ENCODE measurements around the gene COL4A2. TPM values are rescaled to one million over a fixed set of nuclear protein-coding genes. Genes with fewer than 3 reads are reported as not detected.

COL4A2 gene
- total RNA-seq, 1 experiment from 2014 or later, result 177 TPM

DNA sequence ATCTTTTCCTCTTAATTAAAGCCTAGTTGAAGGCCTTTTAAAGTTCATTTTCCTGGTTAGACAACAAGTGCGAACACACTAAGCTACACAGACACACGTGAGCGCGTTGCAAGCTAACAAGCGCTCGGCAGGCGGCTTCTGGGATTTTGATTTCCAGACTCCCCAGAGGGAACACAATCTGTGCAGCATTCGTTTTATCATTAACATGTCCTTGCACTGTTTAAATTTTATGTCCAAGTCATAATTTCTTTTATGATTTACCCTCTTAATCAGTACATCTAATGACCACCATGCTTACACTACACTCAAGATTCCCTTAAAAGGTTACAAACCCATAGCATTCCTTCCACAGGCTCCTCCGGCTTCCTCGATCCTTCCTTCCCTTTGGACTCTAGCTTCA lies 16.9 kb upstream of the COL4A2 start:
- DNase-seq (ENCODE audit: low spot score), result no peak

DNA sequence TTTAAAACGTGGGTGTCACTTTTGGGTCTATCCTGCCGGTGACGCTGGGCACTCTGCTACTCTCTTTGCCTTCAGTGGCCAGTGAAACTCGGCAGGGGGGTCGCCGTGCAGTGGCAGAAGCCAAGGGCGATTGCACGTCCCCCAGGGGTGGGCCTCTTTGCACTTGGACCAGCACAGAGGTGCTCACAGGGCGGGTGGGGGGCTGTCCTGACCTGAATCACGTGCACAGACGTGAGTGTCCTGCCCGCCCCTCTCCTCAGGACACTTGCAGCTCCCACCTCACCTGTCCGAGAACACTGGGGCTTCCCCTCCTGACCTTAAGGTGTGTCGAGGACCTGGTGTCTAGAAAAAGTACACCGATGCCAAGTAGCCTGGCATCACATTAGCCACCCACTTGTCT lies 16.3 kb upstream of the COL4A2 start:
- DNase-seq (ENCODE audit: low spot score), result no peak

DNA sequence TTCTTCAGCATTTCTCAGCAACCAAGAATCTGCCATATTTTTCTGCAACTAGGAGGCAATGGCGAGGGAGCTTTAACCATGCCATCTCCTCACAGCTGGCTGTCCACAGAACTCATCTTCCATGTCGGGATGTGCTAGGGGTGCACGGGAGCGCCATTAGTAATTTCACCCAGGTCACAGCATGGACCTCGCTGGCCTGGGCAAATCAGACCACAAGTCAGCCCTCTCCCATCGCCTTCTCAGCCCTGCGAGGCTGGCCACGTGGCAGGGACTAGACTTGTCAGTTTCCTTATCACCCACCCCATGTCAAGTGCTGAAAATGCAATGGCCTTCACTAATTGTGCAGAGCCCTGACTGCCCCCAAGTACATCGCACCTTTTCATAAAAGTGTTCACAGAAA lies 15.8 kb upstream of the COL4A2 start:
- DNase-seq (ENCODE audit: low spot score), result no peak

DNA sequence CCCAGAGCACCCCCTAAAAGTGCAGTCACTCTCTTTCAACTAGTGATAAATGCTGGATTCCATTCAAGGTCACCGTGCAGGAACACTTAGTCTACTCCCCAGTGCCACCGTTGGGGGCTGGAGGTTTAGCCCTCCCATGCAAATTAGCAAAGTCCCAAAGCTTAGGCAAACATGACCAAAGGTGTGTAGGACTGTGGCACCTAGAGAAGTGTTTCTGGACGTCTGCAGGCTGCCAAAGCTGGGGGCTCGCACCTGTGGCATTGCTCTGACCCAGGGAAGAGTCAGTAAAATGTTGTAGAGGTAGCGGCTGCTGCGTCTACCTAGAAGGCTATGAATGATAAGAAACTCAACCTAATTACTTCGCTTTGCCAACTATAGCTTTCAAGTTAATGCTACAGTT lies 14.0 kb upstream of the COL4A2 start:
- no peak for DNase-seq (ENCODE audit: low spot score)

DNA sequence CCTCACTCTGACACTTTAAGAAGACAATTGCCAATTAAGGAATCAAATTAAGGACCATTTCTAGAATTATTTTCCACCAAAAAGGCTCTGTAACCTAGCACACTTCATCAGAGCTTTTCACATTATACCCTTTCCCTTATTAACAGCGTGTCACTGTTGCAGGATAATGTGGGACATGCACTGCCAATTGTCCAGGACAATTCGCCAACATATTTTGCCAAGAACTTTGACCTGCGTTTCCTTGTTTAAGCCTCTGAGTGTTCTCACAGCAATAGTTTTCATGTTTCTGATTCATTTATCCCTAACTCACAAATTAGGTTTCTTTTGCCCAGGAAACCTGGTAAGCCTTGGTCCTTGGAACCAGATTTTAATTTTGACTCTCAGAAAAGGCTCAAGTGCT lies 13.4 kb upstream of the COL4A2 start:
- DNase-seq (ENCODE audit: low spot score), result no peak

DNA sequence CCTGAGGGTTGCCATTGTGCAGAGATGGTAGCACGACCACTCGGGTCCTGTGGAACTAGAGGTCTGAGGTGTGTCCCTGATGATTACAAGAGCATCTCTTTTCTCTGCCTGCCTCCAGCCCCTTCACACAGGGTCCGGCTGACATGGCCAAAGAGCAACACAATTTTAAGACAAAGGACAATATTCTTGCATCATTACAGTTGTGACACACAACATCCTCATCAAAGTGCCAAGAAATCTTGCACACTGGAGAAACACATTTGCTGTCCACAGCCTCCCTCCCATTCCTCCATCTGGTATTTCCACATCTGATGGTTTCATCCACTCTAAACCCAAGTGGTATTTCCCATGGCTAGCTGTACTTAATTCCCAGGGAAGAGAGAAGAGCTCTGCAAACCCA lies 12.9 kb upstream of the COL4A2 start:
- DNase-seq (ENCODE audit: low spot score), result no peak

DNA sequence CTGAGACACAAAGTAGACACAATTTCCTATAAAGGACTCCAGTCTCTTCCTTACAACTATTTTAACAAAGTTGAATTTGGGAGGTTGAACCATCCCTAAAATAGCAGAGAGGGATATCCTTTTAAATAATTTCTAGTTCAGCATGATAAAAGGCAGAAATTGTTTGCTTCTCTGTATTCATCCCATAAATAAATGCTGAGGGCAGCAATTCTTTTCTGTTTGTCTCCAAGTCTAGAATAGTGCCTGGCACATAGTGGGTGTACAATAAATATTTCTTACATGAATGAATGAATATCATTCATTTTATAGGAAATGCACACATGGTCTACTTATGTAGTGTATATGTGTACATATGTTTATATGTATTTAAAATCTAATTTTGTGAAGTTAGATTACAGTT lies 12.5 kb upstream of the COL4A2 start:
- DNase-seq (ENCODE audit: low spot score), result no peak

DNA sequence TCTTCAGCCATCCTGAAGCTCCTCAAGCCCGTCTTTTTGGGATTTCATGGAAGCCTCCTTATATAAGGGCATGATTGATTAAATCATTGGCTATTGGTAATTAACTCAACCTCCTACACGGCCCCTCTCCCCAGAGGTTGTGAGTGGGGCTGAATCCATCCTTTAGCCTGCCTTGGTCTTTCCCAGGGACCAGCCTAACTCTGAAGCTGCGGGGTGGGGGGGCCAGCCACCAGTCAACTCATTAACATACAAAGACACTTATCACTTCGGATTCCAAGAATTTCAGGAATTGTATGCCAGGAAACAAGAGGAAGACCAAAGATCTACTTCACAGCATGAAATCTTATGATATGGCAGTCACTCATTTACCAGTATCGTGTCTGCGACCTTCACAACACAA lies 10.1 kb upstream of the COL4A2 start:
- DNase-seq (ENCODE audit: low spot score), result no peak

DNA sequence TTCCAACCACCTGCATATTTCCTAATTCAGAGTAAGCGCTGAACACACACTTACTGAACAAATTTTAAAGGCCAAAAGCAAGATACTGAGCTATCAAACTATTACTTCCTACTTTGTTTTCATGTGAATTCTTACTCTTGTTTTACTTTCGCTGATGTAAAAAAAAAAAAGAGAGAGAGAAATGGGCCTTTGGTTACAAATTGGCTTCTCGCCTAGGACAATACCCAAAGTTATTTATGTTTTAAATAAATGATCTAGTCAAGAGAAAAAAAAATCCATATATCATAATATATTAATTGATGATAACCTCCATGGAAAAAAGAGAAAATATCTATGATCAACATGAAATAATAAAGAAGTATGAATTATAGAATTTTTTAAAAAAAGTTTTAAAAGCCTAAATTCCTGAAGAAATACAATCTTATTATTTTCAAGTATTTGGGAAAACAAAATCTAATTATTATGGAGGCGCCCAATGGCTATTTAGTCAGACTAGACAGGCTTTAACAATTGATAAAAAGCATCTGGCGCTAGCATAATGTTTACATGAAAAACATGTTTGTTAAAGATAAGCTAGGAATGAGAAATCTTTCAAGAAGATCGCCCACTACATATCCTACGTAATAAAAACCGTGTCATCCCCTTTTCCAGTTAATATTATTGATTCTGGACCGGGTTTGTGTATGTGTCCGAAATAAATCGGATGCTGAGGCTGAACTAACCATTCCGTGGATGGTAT lies 9.1 kb upstream of the COL4A2 start:
- DNase-seq (ENCODE audit: low spot score), result no peak

DNA sequence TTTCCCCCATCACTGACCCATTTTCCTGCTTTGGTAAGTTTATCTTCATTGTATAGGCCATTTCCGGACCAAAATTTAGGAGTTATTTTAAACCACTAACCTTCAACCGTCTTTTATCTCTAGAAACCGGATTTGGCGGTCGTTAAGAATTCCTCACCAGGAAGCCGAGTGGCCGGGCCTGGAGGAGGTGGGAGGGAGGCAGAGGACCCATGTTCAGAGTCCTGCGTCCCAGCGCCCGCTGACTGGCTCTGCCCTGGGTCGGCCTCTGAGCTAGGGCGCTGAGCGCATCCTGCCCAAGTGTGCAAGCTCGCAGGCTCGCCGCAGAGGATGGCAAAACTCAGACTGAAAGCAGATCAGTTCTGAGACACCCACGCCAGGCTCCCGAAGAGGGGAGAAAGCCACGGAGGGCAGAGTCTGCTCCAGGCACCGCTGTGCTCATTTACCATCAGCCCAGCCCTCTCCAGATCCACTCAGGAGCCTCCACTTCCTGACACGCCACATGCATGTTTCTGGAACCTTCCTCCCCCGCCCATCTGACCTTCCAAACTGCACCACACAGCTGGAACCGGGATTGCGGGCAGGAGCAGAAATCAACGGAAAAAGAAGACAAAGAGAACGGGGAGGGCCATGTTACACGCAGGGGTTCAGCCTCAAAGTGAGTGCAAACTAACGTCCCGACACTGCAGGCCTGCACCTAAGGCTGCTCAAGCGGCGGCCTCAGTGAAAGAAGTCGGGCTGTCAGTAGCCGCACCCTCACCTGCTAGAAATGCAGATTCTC lies 8.4 kb upstream of the COL4A2 start:
- no peak for DNase-seq (ENCODE audit: low spot score)

DNA sequence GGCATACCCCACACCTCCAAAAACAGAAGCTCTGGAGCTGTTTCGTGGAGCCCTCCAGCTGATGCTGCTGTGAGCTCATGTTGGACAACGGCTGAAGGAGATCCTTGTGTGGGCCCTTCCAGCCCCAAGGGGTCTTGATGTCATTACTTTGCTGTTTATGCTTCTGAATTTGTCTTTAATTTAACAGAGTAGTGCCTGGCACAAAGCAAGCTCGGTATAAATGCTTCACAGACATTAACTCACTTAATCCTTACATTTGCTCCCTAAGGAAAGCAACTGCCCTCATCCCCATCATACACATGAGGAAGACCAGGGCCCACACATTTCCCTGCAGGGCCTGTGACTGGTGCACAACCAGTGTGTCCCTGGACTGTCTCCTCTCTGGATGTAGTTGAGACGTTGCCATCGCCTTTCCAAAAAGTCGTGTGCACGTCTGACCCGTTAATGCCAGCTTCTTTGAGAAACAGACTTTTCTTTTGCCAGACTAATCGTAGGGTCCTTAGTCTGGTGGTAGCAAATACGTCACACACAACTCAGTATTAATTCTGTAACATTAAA lies 7.7 kb upstream of the COL4A2 start:
- DNase-seq (ENCODE audit: low spot score), result no peak

DNA sequence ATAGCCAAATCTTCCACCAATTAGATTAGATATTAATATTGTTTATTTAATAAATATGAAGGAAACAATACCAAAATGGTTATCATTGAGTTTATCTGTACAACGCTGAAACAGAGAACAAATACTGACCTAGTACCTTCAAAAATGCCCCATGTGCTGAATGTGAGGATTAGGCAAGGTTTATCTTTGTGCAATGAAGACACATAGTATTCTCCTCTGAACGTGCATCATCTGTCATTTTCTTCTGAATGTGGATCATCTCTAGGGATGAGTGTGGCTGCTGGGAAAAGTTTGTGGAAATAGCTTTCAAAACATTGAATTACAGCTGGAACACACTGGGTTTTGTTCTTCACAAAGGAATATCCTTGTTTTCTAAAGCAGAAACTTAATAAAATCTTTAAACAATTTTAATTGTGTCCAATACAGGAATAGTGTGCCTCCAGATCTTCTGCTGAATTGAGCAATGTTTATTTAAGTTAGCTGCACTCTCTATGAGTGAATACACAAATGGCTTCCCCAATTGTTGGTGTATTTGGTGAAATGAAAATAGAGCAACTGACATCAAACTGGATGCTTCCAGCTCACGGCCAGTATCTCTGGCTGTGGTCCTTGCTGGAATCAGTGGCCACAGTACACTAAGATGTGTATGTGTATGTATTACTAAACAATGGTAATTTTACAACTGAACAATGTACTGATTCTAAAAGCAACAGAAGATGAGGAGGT lies 6.8 kb upstream of the COL4A2 start:
- no peak for DNase-seq (ENCODE audit: low spot score)

DNA sequence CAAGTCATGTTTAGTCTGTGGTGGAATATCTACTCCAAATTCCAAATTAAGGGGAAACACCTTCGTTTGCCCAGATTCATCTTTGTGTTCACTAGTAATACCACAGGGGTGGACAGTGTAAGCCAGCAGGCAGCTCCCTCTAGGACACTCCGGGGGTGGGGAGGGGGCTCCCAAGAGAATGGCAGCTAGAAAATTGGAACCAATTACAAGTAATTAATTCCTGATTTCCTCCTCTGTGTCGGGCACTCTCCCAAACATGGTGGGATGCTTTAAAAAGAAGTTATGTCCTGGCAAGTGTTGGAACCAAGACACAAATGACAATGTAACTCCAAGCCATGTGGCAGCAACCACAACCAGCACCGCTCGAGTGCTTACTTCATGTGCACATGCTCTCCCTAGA lies 6.0 kb upstream of the COL4A2 start:
- DNase-seq (ENCODE audit: low spot score), result no peak

DNA sequence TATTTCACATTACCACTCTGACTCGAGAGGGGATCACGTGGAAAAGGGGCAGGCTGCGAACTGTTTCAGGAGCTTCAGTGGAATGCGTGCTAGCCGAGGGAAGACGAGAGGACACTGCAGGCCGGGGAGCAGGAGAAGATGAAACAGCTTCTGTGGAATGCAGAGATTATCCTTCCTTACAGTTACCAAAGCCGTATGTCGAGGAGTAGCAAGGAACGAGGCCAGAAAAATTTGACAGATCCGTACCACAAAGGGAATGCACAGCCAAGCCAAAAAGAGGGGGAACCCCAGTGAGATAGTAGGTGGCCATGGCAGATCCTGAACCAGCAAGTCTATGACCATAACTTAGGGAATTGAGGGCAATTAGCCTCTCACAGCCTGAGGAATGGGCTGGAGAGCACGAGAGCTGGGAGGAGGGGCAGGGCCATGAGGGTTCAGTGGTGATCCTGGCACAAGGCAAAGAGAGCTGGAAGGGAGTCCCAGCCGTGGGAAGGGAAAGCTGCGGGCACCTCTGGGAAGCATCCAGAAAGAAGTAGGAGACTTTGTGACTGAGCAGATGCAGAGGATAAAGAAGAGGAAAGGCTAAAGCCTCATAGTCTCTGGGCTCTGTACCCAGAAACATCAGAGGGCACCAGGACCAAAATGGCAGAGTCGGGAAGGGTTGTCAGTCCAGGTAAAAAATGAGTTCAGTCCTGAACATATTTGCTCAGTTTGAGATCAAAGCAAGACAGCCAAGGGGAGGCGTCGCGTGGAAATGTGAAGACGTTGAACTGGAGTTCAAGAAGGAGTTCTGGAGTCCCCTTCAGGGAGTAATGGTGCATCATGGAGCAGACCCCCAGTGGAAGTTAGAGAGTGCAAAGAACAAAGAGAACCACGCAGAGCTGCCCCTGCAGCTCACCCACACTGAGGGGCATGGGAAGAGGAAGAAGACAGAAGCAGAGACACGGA lies 5.2 kb upstream of the COL4A2 start:
- peak; percentile 68 for DNase-seq (ENCODE audit: low spot score)

DNA sequence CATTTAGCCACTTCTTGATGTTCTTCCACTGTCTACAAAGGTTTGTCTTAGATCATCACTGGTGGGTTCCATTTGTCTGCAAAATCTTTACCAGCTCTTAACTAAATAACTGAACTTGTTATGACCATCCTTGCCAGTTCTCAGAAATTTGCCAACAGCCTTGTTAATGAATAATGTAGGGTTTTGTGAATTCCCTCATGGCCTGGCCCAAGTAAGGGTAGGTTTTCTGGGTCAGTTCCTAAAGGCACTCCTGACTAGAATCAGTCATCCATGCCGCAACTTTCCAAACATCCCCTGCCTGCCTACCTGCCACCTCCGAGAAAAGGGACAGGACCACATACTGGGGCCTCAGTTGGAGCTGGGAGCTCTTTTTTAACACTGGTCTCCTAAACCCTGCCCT lies 4.1 kb upstream of the COL4A2 start:
- DNase-seq (ENCODE audit: low spot score), result no peak

DNA sequence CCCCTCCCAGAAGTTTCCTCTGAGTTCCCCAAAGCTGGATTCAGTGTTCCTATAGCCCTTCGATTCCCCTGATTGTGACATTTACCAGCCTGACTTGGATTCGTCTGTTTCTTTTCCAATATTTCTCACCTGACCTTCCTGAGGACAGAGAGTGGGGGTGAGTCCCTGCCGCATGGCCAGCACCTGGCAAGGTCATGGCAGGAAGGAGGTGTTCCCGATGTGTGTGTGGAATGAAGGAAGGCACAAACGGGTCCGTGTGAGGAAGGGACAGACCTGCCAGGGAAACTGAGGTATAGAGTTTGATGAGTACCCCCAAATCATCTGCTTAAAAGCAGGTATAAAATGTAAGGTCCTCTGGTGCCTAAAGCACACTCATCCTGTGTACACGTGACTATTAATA lies 3.4 kb upstream of the COL4A2 start:
- DNase-seq (ENCODE audit: low spot score), result no peak

DNA sequence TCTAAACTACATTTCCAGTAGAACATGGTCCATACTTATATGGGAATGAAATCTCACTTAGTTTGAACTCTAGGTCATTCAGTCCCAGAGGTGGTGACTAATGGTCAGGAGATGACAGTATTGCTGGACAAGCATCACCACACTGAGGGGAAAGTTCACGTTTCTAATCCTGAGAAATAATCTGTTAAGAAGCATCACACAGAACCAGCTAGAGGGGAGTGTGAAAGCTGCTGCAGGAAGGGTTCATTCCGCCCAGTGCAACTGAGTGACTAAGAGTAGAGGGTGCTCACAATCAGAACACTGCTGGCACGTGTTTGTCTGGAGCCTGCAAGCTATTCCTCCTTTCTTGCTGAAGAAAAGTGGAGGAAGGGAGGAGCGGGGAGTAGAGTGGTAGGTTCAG lies 2.8 kb upstream of the COL4A2 start:
- DNase-seq (ENCODE audit: low spot score), result peak; percentile 35

DNA sequence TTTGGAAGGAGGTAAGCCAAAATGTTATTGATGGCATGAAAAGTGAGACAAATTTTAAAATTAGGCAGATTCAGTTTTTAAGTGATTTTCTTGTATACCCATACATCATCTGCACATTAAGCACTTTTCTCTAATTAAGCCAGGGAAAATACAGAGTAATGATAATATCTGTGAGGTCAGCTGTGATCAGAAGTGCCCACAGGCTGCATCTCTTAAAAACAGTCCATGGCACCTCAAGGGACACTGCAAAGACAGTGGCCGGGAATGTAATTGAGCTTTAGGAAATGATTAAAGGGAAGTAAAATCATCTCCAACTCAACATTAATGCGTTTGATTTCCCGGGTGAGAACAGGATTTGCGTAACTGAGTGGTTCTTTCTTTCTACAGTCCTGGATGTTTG lies 2.1 kb upstream of the COL4A2 start:
- no peak for DNase-seq (ENCODE audit: low spot score)

DNA sequence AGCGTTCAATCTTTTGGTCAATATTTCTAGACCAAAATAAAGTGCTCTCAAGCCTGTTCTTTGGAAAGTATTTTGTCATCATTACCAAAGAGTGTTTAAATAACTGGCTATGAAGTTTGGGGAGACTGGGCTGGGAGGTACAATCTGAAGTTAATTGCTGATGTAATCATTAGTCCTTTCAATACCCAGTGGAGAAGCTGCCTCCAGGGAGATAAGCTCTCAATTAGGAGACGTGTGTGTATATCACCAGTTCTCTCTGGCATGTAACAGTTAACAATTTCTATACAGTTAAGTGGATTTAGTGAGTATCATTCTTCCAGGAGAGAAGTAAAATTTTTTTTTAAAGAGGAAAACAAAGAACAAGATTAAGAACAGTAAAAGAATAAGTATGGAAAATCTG lies 1.5 kb upstream of the COL4A2 start:
- no peak for DNase-seq (ENCODE audit: low spot score)

DNA sequence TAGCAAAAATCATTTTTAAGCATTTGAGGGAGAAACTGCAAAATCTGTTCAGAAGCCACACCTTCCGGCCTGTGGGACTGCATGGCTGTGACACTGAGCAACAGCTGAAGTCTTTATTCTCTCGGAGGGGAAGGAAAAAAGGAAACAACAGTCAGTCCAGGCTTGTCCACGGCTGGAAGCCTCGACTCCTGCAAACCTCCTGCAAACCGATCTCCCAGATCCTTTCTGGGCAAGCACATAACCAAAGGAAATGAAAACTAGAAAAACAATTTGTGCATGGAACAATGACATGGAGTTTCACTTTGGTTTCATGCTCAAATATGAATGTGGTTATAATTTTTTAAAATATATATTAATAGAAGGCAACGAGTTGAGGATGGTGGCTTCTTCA lies 1.1 kb upstream of the COL4A2 start:
- DNase-seq (ENCODE audit: low spot score), result peak; percentile 34

DNA sequence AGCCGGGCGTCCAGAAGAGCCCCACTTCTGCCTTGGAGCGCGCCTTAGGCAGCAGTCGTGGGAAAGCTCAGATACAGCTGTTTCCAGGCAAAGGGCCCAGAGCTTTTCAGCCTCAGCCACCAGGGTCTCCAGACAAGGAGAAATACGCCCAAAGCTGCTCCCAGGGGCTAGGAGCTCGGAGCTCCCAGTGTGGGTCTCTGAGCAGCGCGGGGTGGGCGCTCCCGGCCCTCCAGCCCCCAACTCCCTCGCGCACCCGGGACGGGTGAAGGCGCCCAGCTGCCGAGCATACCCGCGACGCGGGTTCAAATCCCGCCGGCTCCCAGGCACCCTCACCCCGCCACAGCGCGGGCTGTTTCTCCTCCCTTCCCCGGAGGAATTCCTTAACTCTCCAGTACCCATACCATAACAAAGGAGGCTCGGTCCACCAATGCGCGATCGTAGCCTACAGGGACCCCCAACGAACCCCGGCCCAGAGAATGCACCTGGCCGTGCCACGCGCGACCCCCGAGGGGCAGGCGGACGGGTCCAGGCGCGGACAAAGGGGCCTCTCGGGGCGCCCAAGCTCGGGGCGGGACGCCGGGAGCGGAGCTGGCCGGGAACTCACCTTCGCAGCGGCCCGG lies 634 bp upstream of the COL4A2 start:
- no peak for DNase-seq (ENCODE audit: low spot score)
